ENCODE measurements around the gene MYO3B. TPM values are rescaled to one million over a fixed set of nuclear protein-coding genes. Genes with fewer than 3 reads are reported as not detected.

MYO3B gene
- total RNA-seq, 4 donors from 2014 or later = not detected

- DNase-seq (ENCODE audit: low spot score) (peak; percentile 28), ATAC-seq (ENCODE audit: low FRiP score) (peak; percentile 87)
- TF ChIP-seq, protein P1, sequence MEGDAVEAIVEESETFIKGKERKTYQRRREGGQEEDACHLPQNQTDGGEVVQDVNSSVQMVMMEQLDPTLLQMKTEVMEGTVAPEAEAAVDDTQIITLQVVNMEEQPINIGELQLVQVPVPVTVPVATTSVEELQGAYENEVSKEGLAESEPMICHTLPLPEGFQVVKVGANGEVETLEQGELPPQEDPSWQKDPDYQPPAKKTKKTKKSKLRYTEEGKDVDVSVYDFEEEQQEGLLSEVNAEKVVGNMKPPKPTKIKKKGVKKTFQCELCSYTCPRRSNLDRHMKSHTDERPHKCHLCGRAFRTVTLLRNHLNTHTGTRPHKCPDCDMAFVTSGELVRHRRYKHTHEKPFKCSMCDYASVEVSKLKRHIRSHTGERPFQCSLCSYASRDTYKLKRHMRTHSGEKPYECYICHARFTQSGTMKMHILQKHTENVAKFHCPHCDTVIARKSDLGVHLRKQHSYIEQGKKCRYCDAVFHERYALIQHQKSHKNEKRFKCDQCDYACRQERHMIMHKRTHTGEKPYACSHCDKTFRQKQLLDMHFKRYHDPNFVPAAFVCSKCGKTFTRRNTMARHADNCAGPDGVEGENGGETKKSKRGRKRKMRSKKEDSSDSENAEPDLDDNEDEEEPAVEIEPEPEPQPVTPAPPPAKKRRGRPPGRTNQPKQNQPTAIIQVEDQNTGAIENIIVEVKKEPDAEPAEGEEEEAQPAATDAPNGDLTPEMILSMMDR (IDR thresholded peaks at IDR 0.05) = no peak
Observed at GRCh38 chr2:170554278-170554955, 376.5 kb downstream of the MYO3B start.

GRCh38 chr2:170562928-170563327 is 385.0 kb downstream of the MYO3B start:
- ATAC-seq (ENCODE audit: low FRiP score) = no peak
- TF ChIP-seq, protein P1 (IDR thresholded peaks at IDR 0.05) = no peak
- no peak for DNase-seq (ENCODE audit: low spot score)

DNA sequence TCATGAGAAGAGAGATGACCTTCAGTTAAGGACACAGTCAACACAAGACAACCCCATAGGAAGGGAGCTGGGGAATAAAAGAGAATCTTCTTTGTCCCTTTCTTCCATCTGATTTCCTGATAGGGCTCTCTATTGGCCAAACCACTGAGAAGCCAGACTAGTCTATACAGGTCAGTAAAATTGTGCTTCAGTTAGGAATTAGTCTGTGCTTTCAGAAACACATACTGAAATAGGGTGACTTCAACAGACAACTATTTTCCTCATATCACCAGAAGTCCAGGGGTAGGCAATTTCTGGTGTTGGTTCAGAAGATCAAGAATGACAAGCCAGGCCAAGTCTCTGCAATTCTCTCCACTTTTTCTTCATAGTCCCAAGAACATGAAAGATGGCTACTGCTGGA is 385.5 kb downstream of the MYO3B start:
- ATAC-seq (ENCODE audit: low FRiP score) (no peak), DNase-seq (ENCODE audit: low spot score) (no peak)
- TF ChIP-seq, protein P1 (IDR thresholded peaks at IDR 0.05) = no peak

- TF ChIP-seq, protein P1 (IDR thresholded peaks at IDR 0.05) = no peak
- ATAC-seq (ENCODE audit: low FRiP score) (peak; percentile 84), DNase-seq (ENCODE audit: low spot score) (no peak)
Observed at GRCh38 chr2:170566138-170566537, 388.2 kb downstream of the MYO3B start.

DNA sequence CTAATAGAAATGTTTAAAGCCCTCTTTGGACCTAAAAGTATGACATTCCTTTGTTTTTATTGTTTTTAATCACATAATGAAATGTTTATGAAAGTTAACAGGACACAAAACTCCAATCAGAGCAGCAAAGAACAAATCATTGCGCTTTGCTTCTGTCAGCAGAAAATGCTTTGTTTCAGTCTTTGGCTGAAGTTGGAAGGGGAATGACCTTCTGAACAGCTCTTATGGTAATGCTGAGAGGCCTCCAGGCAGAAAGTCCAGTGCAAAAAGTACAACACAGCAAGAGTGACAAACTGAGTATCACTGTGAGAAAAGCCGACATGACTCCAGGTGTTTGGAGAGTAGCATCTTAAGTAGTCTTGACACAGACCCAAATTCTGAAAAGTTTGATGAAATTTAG is 389.5 kb downstream of the MYO3B start:
- DNase-seq (ENCODE audit: low spot score) = no peak
- ATAC-seq (ENCODE audit: low FRiP score) = no peak
- TF ChIP-seq, protein P1 (IDR thresholded peaks at IDR 0.05) = no peak

DNA sequence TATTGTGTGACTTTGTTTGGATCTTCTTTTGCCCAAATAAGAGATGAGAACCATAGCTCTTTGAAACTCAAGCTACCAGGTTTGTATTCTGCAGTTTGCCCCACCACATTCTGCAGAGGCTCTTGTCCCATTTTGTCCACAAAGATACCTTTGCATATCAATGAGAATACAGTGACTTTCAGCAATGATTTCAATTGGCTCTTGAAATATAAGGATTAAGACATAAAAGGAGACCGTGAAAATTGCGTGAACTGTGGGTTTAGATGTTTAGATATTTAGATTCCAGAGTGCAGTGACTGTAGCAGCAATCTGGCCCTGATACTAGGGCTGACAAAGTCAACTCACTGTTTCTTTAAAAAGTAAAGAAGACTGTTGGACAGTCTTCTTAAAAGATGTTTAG is 390.6 kb downstream of the MYO3B start:
- TF ChIP-seq, protein P1 (IDR thresholded peaks at IDR 0.05) = no peak
- DNase-seq (ENCODE audit: low spot score) (no peak), ATAC-seq (ENCODE audit: low FRiP score) (no peak)

DNA sequence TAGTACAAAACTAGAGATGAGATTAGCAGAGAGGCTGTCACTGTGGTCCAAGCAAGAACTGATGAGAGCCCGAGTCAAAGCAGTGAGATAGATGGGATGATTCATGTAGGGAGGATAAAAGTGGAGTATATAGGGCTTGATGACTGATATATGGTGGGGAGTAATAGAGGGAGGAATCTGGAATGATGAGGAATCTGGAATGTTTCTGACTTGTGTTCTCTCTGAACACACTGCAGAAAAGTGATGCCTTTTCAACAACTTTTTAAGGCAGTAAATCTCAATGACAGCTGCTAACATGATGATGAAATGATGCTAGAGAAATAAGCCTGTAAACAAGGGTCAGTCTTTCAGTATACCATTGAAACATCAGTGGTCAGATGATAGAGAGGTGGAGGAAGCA is 393.7 kb downstream of the MYO3B start:
- peak; percentile 71 for ATAC-seq (ENCODE audit: low FRiP score)
- no peak for DNase-seq (ENCODE audit: low spot score)
- TF ChIP-seq, protein P1 (IDR thresholded peaks at IDR 0.05) = no peak
